Astrocyte of the cerebellum (primary cell): Measurements from ENCODE around the gene R3HDML.

Source experiments
- DNase-seq: peaks from one replicate; pipeline ENCODE4 v3.0.0-alpha.2; 2011; ENCODE audit warnings: low read depth
- H3K4me3 ChIP-seq: 2 replicates; pipeline ENCODE4 v1.5.1; 2011; ENCODE audit warnings: mild to moderate bottlenecking, low read depth, low read length, moderate library complexity
- CTCF ChIP-seq: IDR thresholded peaks from 2 replicates; pipeline ENCODE4 v1.5.1; 2012; ENCODE audit warnings: low read length, low read depth, moderate library complexity, mild to moderate bottlenecking; ENCODE audit errors: missing control alignments
- in situ Hi-C: cut with HindIII; loops from 2 replicates; pipeline ENCODE4 v1.10.0; 2017; ENCODE audit warnings: low sequenced_read_pairs

R3HDML gene

GRCh38 chr20:44360221-44360620 lies 23.4 kb downstream of the R3HDML start:
- no peak for TF ChIP-seq CTCF
- H3K4me3 ChIP-seq: no peak overlapping the region
- in situ Hi-C loops: no loop called here
- DNase-seq: no peak

GRCh38 chr20:44361021-44361420 lies 24.2 kb downstream of the R3HDML start:
- in situ Hi-C loops: no loop called here
- DNase-seq: no peak
- TF ChIP-seq CTCF: no peak
- H3K4me3 ChIP-seq: no peak overlapping the region

- no peak for TF ChIP-seq CTCF
- H3K4me3 ChIP-seq: no peak overlapping the region
- no peak for DNase-seq
- in situ Hi-C loops: no loop called here
Observed at GRCh38 chr20:44362466-44362940, 25.7 kb downstream of the R3HDML start.

GRCh38 chr20:44364068-44364467 lies 27.2 kb downstream of the R3HDML start:
- in situ Hi-C loops: no loop called here
- TF ChIP-seq CTCF: no peak
- no peak overlapping the region for H3K4me3 ChIP-seq

GRCh38 chr20:44364780-44365179 lies 27.9 kb downstream of the R3HDML start:
- no peak for TF ChIP-seq CTCF
- no peak for DNase-seq
- in situ Hi-C loops: no loop called here
- H3K4me3 ChIP-seq: no peak overlapping the region

More at GRCh38 chr20:44364068-44364467, 27.2 kb downstream of the R3HDML start:
- DNase-seq: no peak

- no peak for TF ChIP-seq CTCF
- in situ Hi-C loops: no loop called here
- no peak overlapping the region for H3K4me3 ChIP-seq
- no peak for DNase-seq
Observed at GRCh38 chr20:44367746-44368145, 30.9 kb downstream of the R3HDML start.
